IPS-18a (cell line): ENCODE measurements around the gene AQP2.
"Not testable (repeated sequence)": the region's sequence is repeated elsewhere in the genome, so short reads cannot be mapped to it uniquely, and the experiment has no call there.

Source experiments
- H3K27ac ChIP-seq: one replicate; pipeline ENCODE4 v1.5.1; 2013; ENCODE audit warnings: low read length
- H3K27me3 ChIP-seq: one replicate; pipeline ENCODE4 v1.6.1; 2013; ENCODE audit warnings: mild to moderate bottlenecking, low read length; ENCODE audit not compliant: control insufficient read depth, insufficient read depth
- H3K36me3 ChIP-seq: one replicate; pipeline ENCODE4 v1.6.1; 2013; ENCODE audit warnings: low read depth, low read length; ENCODE audit not compliant: control insufficient read depth
- H3K4me1 ChIP-seq: one replicate; pipeline ENCODE4 v1.6.1; 2013; ENCODE audit warnings: low read depth, low read length; ENCODE audit not compliant: control insufficient read depth
- H3K4me3 ChIP-seq: one replicate; pipeline ENCODE4 v1.5.1; 2013; ENCODE audit warnings: low read length
- H3K9ac ChIP-seq: one replicate; pipeline ENCODE4 v1.6.1; 2013; ENCODE audit warnings: mild to moderate bottlenecking, low read length, moderate library complexity
- H3K9me3 ChIP-seq: one replicate; pipeline ENCODE4 v1.6.1; 2013; ENCODE audit warnings: low read depth, low read length; ENCODE audit not compliant: control insufficient read depth

The AQP2 gene

GRCh38 chr12:49979016-49979586, 28.6 kb downstream of the AQP2 start:
- Histone ChIP-seq H3K4me1 (peaks cover 13% of the 10 kb centered on the region), H3K9me3 (no peaks in the 10 kb centered on the region), H3K9ac (no peak overlapping the region), H3K36me3 (no peaks in the 10 kb centered on the region), H3K27me3 (no peaks in the 10 kb centered on the region), H3K4me3 (no peak overlapping the region), H3K27ac (no peak overlapping the region)

GRCh38 chr12:49979791-49980190, 29.3 kb downstream of the AQP2 start:
- no peak overlapping the region for H3K4me3 ChIP-seq
- H3K36me3 ChIP-seq = no peaks in the 10 kb centered on the region
- H3K4me1 ChIP-seq = peaks cover 13% of the 10 kb centered on the region
- H3K27ac ChIP-seq = no peak overlapping the region
- H3K9ac ChIP-seq = no peak overlapping the region
- no peaks in the 10 kb centered on the region for H3K9me3 ChIP-seq
- no peaks in the 10 kb centered on the region for H3K27me3 ChIP-seq

- Histone ChIP-seq H3K27ac (no peak overlapping the region), H3K4me1 (peaks cover 14% of the 10 kb centered on the region), H3K9me3 (no peaks in the 10 kb centered on the region), H3K4me3 (no peak overlapping the region), H3K36me3 (no peaks in the 10 kb centered on the region), H3K9ac (no peak overlapping the region), H3K27me3 (no peaks in the 10 kb centered on the region)
Measured at GRCh38 chr12:49980501-49981349, 30.2 kb downstream of the AQP2 start.

GRCh38 chr12:49982246-49983087, 31.9 kb downstream of the AQP2 start:
- H3K4me1 ChIP-seq = peaks cover 17% of the 10 kb centered on the region

GRCh38 chr12:49983892-49984291, 33.4 kb downstream of the AQP2 start:
- Histone ChIP-seq H3K27me3 (no peaks in the 10 kb centered on the region), H3K4me1 (peaks cover 13% of the 10 kb centered on the region), H3K4me3 (no peak overlapping the region), H3K27ac (no peak overlapping the region), H3K9ac (no peak overlapping the region), H3K9me3 (no peaks in the 10 kb centered on the region), H3K36me3 (peaks cover 15% of the 10 kb centered on the region)

More at GRCh38 chr12:49982246-49983087, 31.9 kb downstream of the AQP2 start:
- Histone ChIP-seq H3K9me3 (no peaks in the 10 kb centered on the region), H3K27ac (no peak overlapping the region), H3K36me3 (peaks cover 3% of the 10 kb centered on the region), H3K9ac (no peak overlapping the region), H3K27me3 (no peaks in the 10 kb centered on the region), H3K4me3 (no peak overlapping the region)

- H3K27ac ChIP-seq = no peak overlapping the region
- H3K4me1 ChIP-seq = peaks cover 6% of the 10 kb centered on the region
- peaks cover 21% of the 10 kb centered on the region for H3K36me3 ChIP-seq
- no peaks in the 10 kb centered on the region for H3K27me3 ChIP-seq
- H3K9me3 ChIP-seq = no peaks in the 10 kb centered on the region
- no peak overlapping the region for H3K9ac ChIP-seq
- H3K4me3 ChIP-seq = no peak overlapping the region
Measured at GRCh38 chr12:49984476-49985359, 34.2 kb downstream of the AQP2 start.

- H3K27ac ChIP-seq = no peak overlapping the region
- no peaks in the 10 kb centered on the region for H3K27me3 ChIP-seq
- H3K9ac ChIP-seq = no peak overlapping the region
- H3K4me3 ChIP-seq = no peak overlapping the region
- H3K36me3 ChIP-seq = peaks cover 33% of the 10 kb centered on the region
- no peaks in the 10 kb centered on the region for H3K9me3 ChIP-seq
- peaks cover 5% of the 10 kb centered on the region for H3K4me1 ChIP-seq
Measured at GRCh38 chr12:49985981-49986380, 35.4 kb downstream of the AQP2 start.

GRCh38 chr12:49986476-49986875, 35.9 kb downstream of the AQP2 start:
- not testable (repeated sequence) for H3K9me3 ChIP-seq, H3K4me3 ChIP-seq, H3K4me1 ChIP-seq, H3K27ac ChIP-seq, H3K9ac ChIP-seq, H3K27me3 ChIP-seq
- peaks cover 35% of the 10 kb centered on the region for H3K36me3 ChIP-seq

GRCh38 chr12:49987625-49988303, 37.2 kb downstream of the AQP2 start:
- peaks cover 47% of the 10 kb centered on the region for H3K36me3 ChIP-seq

GRCh38 chr12:49989400-49989799, 38.9 kb downstream of the AQP2 start:
- H3K9me3 ChIP-seq = not testable (repeated sequence)

More at GRCh38 chr12:49987625-49988303, 37.2 kb downstream of the AQP2 start:
- no peaks in the 10 kb centered on the region for H3K27me3 ChIP-seq
- no peaks in the 10 kb centered on the region for H3K9me3 ChIP-seq
- peaks cover 5% of the 10 kb centered on the region for H3K4me1 ChIP-seq
- no peak overlapping the region for H3K4me3 ChIP-seq
- H3K27ac ChIP-seq = no peak overlapping the region
- H3K9ac ChIP-seq = no peak overlapping the region

More at GRCh38 chr12:49989400-49989799, 38.9 kb downstream of the AQP2 start:
- not testable (repeated sequence) for H3K27me3 ChIP-seq, H3K9ac ChIP-seq, H3K27ac ChIP-seq, H3K4me3 ChIP-seq, H3K4me1 ChIP-seq
- peaks cover 59% of the 10 kb centered on the region for H3K36me3 ChIP-seq
